Measurements from ENCODE around the gene POLDIP2.
A peak's percentile ranks its signal among the peaks of the same experiment; 100 is the strongest.

The POLDIP2 gene, protein sequence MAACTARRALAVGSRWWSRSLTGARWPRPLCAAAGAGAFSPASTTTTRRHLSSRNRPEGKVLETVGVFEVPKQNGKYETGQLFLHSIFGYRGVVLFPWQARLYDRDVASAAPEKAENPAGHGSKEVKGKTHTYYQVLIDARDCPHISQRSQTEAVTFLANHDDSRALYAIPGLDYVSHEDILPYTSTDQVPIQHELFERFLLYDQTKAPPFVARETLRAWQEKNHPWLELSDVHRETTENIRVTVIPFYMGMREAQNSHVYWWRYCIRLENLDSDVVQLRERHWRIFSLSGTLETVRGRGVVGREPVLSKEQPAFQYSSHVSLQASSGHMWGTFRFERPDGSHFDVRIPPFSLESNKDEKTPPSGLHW

DNA sequence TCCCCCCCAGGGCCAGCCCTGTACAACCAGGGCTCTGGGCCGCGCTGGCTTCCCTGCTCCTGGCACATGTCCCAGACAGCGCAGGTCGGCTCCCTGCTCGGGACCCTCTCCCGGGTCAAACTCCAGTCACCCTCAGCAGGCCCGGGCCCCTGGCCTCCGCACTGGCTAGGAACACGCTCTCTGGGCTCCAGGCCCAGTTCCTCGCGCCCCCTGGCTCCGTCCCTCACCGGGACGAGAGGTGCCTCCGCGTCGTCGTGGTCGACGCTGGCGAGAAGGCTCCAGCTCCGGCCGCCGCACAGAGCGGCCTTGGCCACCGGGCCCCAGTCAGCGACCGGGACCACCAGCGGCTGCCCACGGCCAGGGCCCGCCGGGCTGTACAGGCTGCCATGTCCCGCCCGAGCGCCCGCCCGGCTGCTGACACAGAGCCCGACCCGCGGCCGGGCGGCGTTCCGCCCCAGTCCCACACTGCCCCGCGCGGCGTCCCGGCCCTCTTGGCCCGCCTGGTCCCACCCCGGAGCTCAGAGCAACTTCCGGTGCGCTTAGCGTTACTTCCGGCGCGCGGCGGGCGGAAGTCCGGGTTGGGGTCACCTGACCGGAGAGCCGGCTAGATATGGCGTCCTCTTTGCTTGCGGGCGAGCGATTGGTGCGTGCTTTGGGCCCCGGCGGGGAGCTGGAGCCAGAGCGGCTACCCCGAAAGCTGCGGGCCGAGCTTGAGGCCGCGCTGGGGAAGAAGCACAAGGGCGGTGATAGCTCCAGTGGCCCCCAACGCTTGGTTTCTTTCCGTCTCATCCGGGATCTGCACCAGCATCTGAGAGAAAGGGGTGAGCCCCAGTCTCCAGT is at the start of gene POLDIP2:
Gene POLDIP2 (minus strand): TSS at position 467 of the 840 bp plus-strand sequence. CDS start 79 bp downstream, at position 388.
- DNase-seq (ENCODE audit: low spot score in 2 of 2) (peak; percentile 91 to 94), ATAC-seq (replicated peaks; ENCODE audit: extremely low read depth, poor library complexity, severe bottlenecking) (peak; percentile 100)
- Mint-ChIP-seq H3K9me3 (no peaks in the 10 kb centered on the region), H3K36me3 (ENCODE audit: insufficient read depth) (peaks cover 42% of the 10 kb centered on the region), H3K4me1 (peaks cover 25% of the 10 kb centered on the region), H3K4me3 (peak within 1 kb of the TSS; percentile 93), H3K27ac (ENCODE audit: low read depth) (peak within 1 kb of the TSS; percentile 94), H3K27me3 (no peaks in the 10 kb centered on the region)

DNA sequence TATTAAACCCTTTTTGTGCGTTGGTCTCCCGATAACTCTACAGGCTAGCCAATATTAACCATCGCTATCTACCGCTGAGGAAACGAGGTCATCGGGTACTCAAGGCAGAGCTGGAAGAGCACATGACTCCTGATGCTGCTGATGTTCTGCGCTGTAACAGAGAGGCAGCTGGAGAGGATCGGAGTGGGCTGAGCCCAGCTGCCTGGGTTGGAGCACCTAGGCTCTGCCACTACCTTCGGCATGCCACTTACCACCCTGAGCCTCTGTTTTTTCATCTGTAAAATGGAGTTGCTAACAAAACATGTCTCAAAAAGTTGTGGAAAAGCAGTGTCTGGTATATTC is 49.1 kb upstream of the POLDIP2 start:
- Mint-ChIP-seq H3K4me1 (no peaks in the 10 kb centered on the region), H3K4me3 (peak overlapping the region; percentile 71), H3K27me3 (peaks cover 28% of the 10 kb centered on the region), H3K27ac (ENCODE audit: low read depth) (no peak overlapping the region), H3K36me3 (ENCODE audit: insufficient read depth) (peaks cover 2% of the 10 kb centered on the region), H3K9me3 (no peaks in the 10 kb centered on the region)
- no peak for DNase-seq (ENCODE audit: low spot score in 2 of 2)
- no peak for ATAC-seq (replicated peaks; ENCODE audit: extremely low read depth, poor library complexity, severe bottlenecking)

DNA sequence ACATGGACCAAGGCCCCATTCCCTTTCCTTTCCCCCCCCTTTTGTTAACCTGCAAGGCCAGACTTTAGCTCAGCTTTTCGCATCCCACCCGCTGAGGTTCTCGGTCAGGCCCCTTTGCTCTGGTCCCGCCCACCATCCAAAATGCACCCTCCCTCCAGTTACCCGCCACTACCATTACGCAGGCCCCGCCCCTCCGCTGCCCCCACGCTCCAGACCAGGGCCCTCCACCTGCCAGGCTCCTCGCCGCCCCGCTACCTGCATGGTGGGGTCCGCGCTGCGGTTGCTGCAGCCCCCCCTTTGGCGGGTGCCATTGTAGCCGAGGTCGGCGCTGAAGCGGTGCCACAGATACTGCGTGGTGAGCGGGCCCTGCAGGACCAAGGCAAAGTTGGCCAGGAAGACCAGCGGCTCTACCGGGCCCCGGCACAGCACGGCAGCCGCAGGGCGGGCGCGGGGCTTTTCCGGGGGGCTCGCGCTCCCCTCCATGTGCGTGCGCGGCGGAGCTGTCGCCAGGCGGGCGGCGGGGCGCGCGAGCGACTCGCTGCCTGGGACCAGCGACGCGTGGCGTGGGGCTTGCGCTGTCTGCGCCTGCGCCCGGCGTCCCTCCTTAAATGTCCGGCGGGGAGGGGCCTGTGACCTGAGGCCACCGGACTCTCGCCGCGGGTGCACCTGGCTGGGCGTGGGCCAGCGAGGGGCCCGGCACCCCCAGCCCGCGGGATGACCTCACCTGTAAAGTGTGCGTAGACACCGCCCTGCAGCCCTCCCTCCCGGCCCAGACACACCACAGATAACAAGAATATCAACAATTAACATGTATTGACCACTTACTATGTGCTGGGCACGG is 48.5 kb upstream of the POLDIP2 start, which contains the start of gene SLC46A1:
Gene SLC46A1 (minus strand): TSS at position 581 of the 841 bp plus-strand sequence. CDS start 98 bp downstream, at position 483.
- ATAC-seq (replicated peaks; ENCODE audit: extremely low read depth, poor library complexity, severe bottlenecking) (peak; percentile 54), DNase-seq (ENCODE audit: low spot score in 2 of 2) (no peak)
- no peak within 1 kb of the TSS for H3K27ac Mint-ChIP-seq (ENCODE audit: low read depth)
- H3K4me3 Mint-ChIP-seq = peak within 1 kb of the TSS; percentile 71
- H3K9me3 Mint-ChIP-seq = no peaks in the 10 kb centered on the region
- peaks cover 24% of the 10 kb centered on the region for H3K27me3 Mint-ChIP-seq
- no peaks in the 10 kb centered on the region for H3K4me1 Mint-ChIP-seq
- H3K36me3 Mint-ChIP-seq (ENCODE audit: insufficient read depth) = peaks cover 2% of the 10 kb centered on the region

DNA sequence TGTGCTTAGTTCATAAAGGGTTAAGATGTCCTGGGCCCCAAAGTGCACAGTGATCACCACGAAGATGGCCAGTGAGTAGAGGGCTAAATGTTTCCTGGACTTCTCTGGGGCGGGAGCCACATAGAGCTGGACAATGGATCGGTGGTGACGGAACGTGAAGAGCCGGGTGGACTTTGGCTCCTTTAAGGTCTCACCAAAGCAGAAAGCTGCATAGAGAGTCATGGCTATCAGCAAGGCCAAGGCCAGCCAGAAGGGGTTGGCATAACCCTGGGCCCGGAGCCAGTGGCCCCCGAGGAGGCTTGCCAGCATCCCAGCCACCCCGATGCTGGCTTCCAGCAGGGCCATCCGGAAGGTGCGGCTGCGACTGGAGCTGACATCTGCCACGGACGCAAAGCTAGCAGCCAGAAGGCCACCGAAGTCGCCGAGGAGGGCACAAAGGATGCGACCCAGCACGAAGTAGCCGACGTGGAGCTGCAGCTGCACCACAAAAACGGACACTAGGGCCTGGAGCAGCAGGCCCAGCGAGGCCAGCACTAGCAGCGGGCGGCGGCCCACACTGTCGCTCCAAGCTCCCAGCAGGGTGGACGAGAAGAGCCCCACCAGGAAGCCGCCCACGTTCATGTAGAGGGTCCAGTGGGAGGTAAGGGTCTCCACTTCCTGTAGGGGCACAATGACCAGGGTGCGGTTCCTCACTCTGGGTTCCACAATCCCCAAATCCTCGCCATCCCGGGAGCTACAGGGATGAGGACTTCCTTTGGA is 47.7 kb upstream of the POLDIP2 start:
- no peak overlapping the region for H3K27ac Mint-ChIP-seq (ENCODE audit: low read depth)
- ATAC-seq (replicated peaks; ENCODE audit: extremely low read depth, poor library complexity, severe bottlenecking) = no peak
- H3K4me1 Mint-ChIP-seq = no peaks in the 10 kb centered on the region
- peaks cover 2% of the 10 kb centered on the region for H3K36me3 Mint-ChIP-seq (ENCODE audit: insufficient read depth)
- peaks cover 18% of the 10 kb centered on the region for H3K27me3 Mint-ChIP-seq
- H3K9me3 Mint-ChIP-seq = no peaks in the 10 kb centered on the region
- DNase-seq (ENCODE audit: low spot score in 2 of 2) = no peak
- H3K4me3 Mint-ChIP-seq = peak overlapping the region; percentile 71

DNA sequence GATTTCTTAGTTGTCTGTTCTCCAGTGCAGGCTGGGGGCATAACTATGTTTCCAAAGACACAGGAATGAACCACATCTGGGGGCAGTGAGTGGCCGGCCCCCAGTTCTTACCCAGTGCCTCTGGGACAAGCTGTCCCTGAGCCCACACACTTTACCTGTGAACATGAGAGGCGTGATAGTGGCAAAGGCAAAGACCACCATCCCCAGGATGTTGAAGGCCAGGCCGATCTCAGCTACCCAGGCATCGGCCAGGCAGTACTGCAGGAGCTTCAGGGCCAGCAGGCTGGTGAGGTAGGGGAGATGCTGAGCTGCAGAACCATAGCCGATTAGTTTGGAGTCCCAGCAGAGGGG is 47.1 kb upstream of the POLDIP2 start:
- ATAC-seq (replicated peaks; ENCODE audit: extremely low read depth, poor library complexity, severe bottlenecking) (no peak), DNase-seq (ENCODE audit: low spot score in 2 of 2) (no peak)
- H3K4me3 Mint-ChIP-seq = peak overlapping the region; percentile 71
- H3K27me3 Mint-ChIP-seq = peaks cover 18% of the 10 kb centered on the region
- H3K36me3 Mint-ChIP-seq (ENCODE audit: insufficient read depth) = peaks cover 2% of the 10 kb centered on the region
- H3K4me1 Mint-ChIP-seq = no peaks in the 10 kb centered on the region
- no peak overlapping the region for H3K27ac Mint-ChIP-seq (ENCODE audit: low read depth)
- H3K9me3 Mint-ChIP-seq = no peaks in the 10 kb centered on the region

DNA sequence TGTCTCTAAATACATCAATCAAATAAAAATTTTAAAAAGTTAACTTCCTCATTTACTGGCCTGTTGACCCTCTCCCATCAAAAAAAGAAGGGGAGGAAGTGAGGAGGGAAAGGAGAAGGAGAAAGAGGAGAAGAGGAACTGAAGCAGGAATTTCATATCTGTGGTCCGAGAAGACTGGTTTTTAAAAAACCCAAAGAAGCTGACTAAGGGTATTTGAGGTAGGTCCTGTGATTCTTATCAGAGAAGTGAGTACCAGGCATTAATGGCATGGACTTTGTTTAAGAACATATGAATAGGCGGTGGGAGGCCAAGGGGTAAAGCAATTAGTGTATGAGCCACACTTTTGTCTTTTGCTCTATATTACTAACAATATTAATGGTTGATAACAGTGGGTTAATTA is 46.7 kb upstream of the POLDIP2 start:
- H3K36me3 Mint-ChIP-seq (ENCODE audit: insufficient read depth) = peaks cover 2% of the 10 kb centered on the region
- peak overlapping the region; percentile 62 for H3K27ac Mint-ChIP-seq (ENCODE audit: low read depth)
- H3K4me3 Mint-ChIP-seq = peak overlapping the region; percentile 71
- peaks cover 18% of the 10 kb centered on the region for H3K27me3 Mint-ChIP-seq
- DNase-seq (ENCODE audit: low spot score in 2 of 2) = no peak
- no peaks in the 10 kb centered on the region for H3K9me3 Mint-ChIP-seq
- H3K4me1 Mint-ChIP-seq = no peaks in the 10 kb centered on the region
- ATAC-seq (replicated peaks; ENCODE audit: extremely low read depth, poor library complexity, severe bottlenecking) = no peak

DNA sequence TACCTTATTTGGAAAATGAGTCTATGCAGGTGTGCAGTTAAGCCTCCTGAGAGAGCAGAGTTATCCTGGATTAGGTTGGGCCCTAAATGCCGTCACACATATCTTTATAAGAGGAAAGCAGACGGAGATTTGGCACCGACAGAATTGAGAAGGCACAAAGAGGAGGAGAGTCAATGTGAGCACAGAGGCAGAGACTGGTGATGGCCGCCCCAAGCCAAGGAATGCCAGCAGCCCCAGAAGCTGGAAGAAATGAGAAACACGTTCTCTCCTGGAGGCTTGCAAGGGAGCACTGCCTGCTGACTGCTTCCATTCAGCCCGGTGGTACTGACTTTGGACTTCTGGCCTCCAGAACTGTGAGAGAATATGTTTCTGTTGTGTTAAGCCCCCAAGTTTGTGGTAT is 45.5 kb upstream of the POLDIP2 start:
- Mint-ChIP-seq H3K9me3 (no peaks in the 10 kb centered on the region), H3K27me3 (peaks cover 7% of the 10 kb centered on the region), H3K4me3 (no peak overlapping the region), H3K4me1 (no peaks in the 10 kb centered on the region), H3K36me3 (ENCODE audit: insufficient read depth) (peaks cover 2% of the 10 kb centered on the region), H3K27ac (ENCODE audit: low read depth) (peak overlapping the region; percentile 65)
- DNase-seq (ENCODE audit: low spot score in 2 of 2) (no peak), ATAC-seq (replicated peaks; ENCODE audit: extremely low read depth, poor library complexity, severe bottlenecking) (no peak)

DNA sequence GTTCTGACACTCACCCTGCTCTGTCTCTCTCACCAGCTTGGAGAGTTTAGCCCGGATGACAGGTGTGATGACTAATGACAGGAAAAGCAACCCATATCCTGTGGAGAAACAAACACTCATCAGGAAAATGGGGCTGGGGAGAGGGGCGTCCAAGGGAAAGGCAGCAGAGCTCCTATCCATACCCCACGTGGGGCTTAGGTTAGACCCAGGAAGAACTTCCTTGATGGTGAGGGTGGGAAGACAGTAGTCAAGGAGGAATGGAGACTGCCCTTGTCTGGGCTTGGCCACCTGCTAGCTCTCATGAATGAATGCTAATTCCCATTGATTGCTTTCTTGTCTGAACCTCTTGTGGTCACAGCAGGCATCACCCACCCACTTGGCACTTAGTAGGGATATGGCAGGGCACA is 44.9 kb upstream of the POLDIP2 start:
- H3K4me3 Mint-ChIP-seq = no peak overlapping the region
- no peaks in the 10 kb centered on the region for H3K9me3 Mint-ChIP-seq
- no peaks in the 10 kb centered on the region for H3K4me1 Mint-ChIP-seq
- H3K27ac Mint-ChIP-seq (ENCODE audit: low read depth) = no peak overlapping the region
- H3K36me3 Mint-ChIP-seq (ENCODE audit: insufficient read depth) = peaks cover 4% of the 10 kb centered on the region
- DNase-seq (ENCODE audit: low spot score in 2 of 2) (no peak), ATAC-seq (replicated peaks; ENCODE audit: extremely low read depth, poor library complexity, severe bottlenecking) (no peak)
- H3K27me3 Mint-ChIP-seq = peaks cover 1% of the 10 kb centered on the region

DNA sequence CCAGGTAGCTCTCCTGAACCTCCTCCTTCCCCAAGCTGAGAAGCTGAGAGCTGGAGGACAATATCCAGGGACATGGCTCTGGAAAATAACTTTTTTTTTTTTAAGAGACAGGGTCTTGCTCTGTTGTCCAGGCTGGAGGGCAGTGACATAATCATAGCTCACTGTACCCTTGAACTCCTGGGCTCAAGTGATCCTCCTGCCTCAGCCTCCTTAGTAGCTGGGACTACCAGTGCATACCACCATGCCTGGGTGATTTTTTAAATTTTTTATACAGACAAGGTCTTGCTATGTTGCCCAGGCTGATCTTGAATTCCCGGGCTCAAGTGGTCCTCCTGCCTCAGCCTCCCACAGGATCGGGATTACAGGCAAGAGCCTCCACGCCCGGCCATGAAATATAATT is 42.5 kb upstream of the POLDIP2 start:
- Mint-ChIP-seq H3K4me1 (no peaks in the 10 kb centered on the region), H3K36me3 (ENCODE audit: insufficient read depth) (peaks cover 4% of the 10 kb centered on the region), H3K27me3 (no peaks in the 10 kb centered on the region), H3K4me3 (no peak overlapping the region), H3K9me3 (no peaks in the 10 kb centered on the region), H3K27ac (ENCODE audit: low read depth) (no peak overlapping the region)
- DNase-seq (ENCODE audit: low spot score in 2 of 2) (no peak), ATAC-seq (replicated peaks; ENCODE audit: extremely low read depth, poor library complexity, severe bottlenecking) (no peak)

DNA sequence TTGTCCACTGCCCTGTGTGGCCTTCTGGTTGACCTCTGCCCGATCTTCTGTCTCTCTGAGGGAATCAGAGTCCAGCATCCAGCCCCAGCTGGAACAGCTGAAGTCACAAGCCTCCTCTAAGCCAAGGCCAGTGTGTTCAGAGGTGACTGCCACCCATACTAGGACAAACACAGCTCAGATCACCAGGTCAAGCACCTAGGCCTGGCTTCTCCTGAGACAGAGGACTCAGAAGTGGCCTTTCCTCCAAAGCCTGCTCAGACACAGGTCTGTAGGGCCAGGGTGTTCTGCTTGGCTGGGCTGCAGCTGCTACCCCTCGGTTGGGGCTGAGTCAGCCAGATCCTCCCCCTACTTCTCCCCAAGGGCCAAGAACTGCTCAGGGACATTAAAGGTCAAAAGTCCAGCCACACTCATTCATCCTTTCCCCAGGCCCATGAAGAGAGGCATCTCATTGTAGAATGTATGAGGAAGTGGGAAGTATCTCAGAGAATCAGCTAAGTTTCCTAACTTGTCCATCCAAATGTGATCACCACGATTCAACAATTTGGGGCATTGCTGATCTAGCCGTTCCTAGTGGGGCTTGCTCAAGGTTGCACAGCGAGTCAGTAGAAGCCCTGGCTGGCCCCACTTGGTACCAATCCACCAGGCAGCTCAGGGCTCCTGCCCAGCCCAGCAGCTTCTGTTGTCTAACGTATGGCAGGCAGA is 41.1 kb upstream of the POLDIP2 start:
- Mint-ChIP-seq H3K9me3 (no peaks in the 10 kb centered on the region), H3K27ac (ENCODE audit: low read depth) (peak overlapping the region; percentile 45), H3K4me3 (no peak overlapping the region), H3K27me3 (no peaks in the 10 kb centered on the region), H3K36me3 (ENCODE audit: insufficient read depth) (peaks cover 8% of the 10 kb centered on the region), H3K4me1 (no peaks in the 10 kb centered on the region)
- DNase-seq (ENCODE audit: low spot score in 2 of 2) = no peak
- no peak for ATAC-seq (replicated peaks; ENCODE audit: extremely low read depth, poor library complexity, severe bottlenecking)

DNA sequence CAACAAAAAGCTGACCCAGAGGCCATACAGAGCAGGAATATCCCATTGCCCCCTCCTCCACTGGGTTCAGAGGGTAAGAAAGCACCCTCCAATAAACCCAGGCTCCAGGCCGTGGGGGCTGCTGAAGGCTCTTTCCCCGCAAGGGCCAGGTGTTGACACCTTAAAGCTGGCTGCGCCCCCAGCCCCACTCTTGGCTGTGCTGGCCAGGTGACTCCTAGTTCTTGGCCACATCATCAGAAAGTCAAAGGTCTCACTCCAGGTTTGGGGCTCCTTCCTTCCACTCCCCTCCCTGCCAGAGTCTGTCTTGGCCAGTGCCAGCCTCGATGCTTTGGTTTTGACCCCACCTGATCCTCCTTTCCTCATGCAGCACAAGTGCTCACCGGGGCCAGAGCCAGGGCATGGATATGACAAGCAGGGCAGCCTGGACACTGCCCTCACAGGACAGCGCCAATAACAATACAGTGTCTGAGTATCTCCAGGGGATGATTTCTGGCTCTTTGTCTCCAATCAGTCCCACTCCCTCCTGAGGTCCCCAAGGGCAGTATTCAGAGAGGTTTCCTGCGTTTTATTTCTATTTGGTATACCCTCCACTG is 40.5 kb upstream of the POLDIP2 start:
- H3K4me1 Mint-ChIP-seq = no peaks in the 10 kb centered on the region
- no peak for ATAC-seq (replicated peaks; ENCODE audit: extremely low read depth, poor library complexity, severe bottlenecking)
- peak overlapping the region; percentile 45 for H3K27ac Mint-ChIP-seq (ENCODE audit: low read depth)

More for the DNA sequence above, 40.5 kb upstream of the POLDIP2 start:
- no peak for DNase-seq (ENCODE audit: low spot score in 2 of 2)
- Mint-ChIP-seq H3K4me3 (no peak overlapping the region), H3K27me3 (no peaks in the 10 kb centered on the region), H3K9me3 (no peaks in the 10 kb centered on the region), H3K36me3 (ENCODE audit: insufficient read depth) (peaks cover 10% of the 10 kb centered on the region)
